IMR-90 (cell line): ENCODE results near the gene PIP5K1C.
A peak's percentile ranks its signal among the peaks of the same experiment; 100 is the strongest.

ENCODE experiments used
- CEBPB ChIP-seq: IDR thresholded peaks from 2 replicates; pipeline ENCODE4 v1.6.1; 2012; ENCODE audit warnings: low read depth, low read length, improper control_type of control experiment
- CTCF ChIP-seq: conservative IDR thresholded peaks from 2 replicates; pipeline ENCODE4 v1.5.1; 2012; ENCODE audit warnings: mild to moderate bottlenecking, low read depth, low read length, improper control_type of control experiment
- MAFK ChIP-seq: IDR thresholded peaks from 2 replicates; pipeline ENCODE4 v1.6.1; 2012; ENCODE audit warnings: low read depth, low read length, improper control_type of control experiment
- NFE2L2 ChIP-seq: fragments of 150-350 bp; IDR thresholded peaks from 2 replicates; pipeline ENCODE4 v1.6.1; 2016; ENCODE audit warnings: low read depth, mild to moderate bottlenecking, low read length
- POLR2A ChIP-seq: IDR thresholded peaks from 2 replicates; pipeline ENCODE4 v1.6.1; 2012; ENCODE audit warnings: mild to moderate bottlenecking, low read depth, low read length
- USF2 ChIP-seq: fragments of 150-350 bp; IDR thresholded peaks from 2 replicates; pipeline ENCODE4 v1.6.1; 2017; ENCODE audit warnings: mild to moderate bottlenecking, antibody characterized with exemption, low read length, low read depth

- TF ChIP-seq CTCF (peak; percentile 34), MAFK (no peak), CEBPB (no peak), POLR2A (no peak), USF2 (no peak), NFE2L2 (no peak)
Observed at GRCh38 chr19:3586127-3586626, 114.1 kb downstream of the PIP5K1C start.
